ENCODE measurements around the gene ALDH1B1. TPM values are rescaled to one million over a fixed set of nuclear protein-coding genes. Genes with fewer than 3 reads are reported as not detected.

Gene ALDH1B1
- polyA plus RNA-seq, 1 donor (not counting 4 experiments of a cell fraction or from before 2014, with no cell fraction given): 14.4 TPM

DNA sequence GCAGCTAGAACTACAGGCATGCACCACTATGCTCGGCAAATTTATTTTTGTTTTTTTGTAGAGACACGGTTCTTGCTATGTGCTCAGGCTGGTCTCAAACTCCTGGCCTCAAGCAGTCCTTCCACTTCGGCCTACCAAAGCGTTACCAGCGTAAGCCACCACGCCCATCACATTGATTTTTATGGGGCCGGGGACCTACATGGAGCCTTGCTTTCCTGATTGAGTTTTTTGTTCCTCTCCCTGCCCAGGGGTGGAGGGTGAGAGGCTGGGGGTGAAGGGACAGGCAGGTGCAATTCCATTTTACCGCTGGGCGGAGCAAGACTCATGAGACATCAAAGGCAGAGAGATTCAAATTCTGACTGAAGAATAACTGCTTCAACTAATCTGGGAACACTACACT is 1.9 kb downstream of the ALDH1B1 start:
- H3K36me3 ChIP-seq (ENCODE audit: control insufficient read depth in 2 of 2, extremely low read depth in 1 of 2, insufficient read depth in 2 of 2, low read length in 2 of 2): peaks cover 5 to 12% of the 10 kb centered on the region in 2 experiments
- H3K27ac ChIP-seq (ENCODE audit: control insufficient read depth, insufficient read depth, low read length): no peak overlapping the region
- H3K9me1 ChIP-seq (ENCODE audit: control insufficient read depth, extremely low read depth, insufficient read depth, low read length): no peaks in the 10 kb centered on the region
- no peak overlapping the region for H3K4me2 ChIP-seq (ENCODE audit: control insufficient read depth, extremely low read depth, insufficient read depth, low read depth, low read length)
- no peak overlapping the region for H2AFZ ChIP-seq (ENCODE audit: control insufficient read depth, low read length)
- no peaks in the 10 kb centered on the region for H3K9me3 ChIP-seq (ENCODE audit: control insufficient read depth, low read depth, low read length)
- peaks cover 6% of the 10 kb centered on the region for H3K79me2 ChIP-seq (ENCODE audit: control insufficient read depth, insufficient read depth, low read length)
- H3K27me3 ChIP-seq (ENCODE audit: control insufficient read depth, extremely low read depth, insufficient read depth, low read length): peaks cover 7% of the 10 kb centered on the region
- H3K9ac ChIP-seq (ENCODE audit: control insufficient read depth, extremely low read depth, insufficient read depth, low read length): no peak overlapping the region
- FAIRE-seq (no peak), DNase-seq (ENCODE audit: low read depth, low spot score) (no peak)
- H3K4me3 ChIP-seq (ENCODE audit: control insufficient read depth in 2 of 3, extremely low read depth in 1 of 3, insufficient read depth in 2 of 3, low read depth in 1 of 3, low read length in 3 of 3): no peak overlapping the region
- no peaks in the 10 kb centered on the region for H4K20me1 ChIP-seq (ENCODE audit: control insufficient read depth, extremely low read depth, insufficient read depth, low read length)
- TF ChIP-seq CTCF (optimal IDR thresholded peaks at IDR 0.05 in 1 of 3, IDR thresholded peaks at IDR 0.05 in 1 of 3, conservative IDR thresholded peaks at IDR 0.05 in 1 of 3; ENCODE audit: extremely low read depth in 1 of 3, insufficient read depth in 2 of 3, low read length in 3 of 3): no peak
- no peak for TF ChIP-seq EZH2 (IDR thresholded peaks at IDR 0.05; ENCODE audit: low read length)
- H3K4me1 ChIP-seq (ENCODE audit: control insufficient read depth, extremely low read depth, insufficient read depth, low read length): peaks cover 3% of the 10 kb centered on the region
- dilution Hi-C loops (cut with MboI; ENCODE audit: extremely low pct_ligation_motif_present, low sequenced_read_pairs): no loop called here

GRCh38 chr9:38395653-38396370 is 3.3 kb downstream of the ALDH1B1 start:
- Histone ChIP-seq H3K9ac (ENCODE audit: control insufficient read depth, extremely low read depth, insufficient read depth, low read length) (no peak overlapping the region), H2AFZ (ENCODE audit: control insufficient read depth, low read length) (no peak overlapping the region), H3K79me2 (ENCODE audit: control insufficient read depth, insufficient read depth, low read length) (peaks cover 6% of the 10 kb centered on the region), H3K9me3 (ENCODE audit: control insufficient read depth, low read depth, low read length) (no peaks in the 10 kb centered on the region), H3K9me1 (ENCODE audit: control insufficient read depth, extremely low read depth, insufficient read depth, low read length) (no peaks in the 10 kb centered on the region), H3K27ac (ENCODE audit: control insufficient read depth, insufficient read depth, low read length) (no peak overlapping the region), H3K4me1 (ENCODE audit: control insufficient read depth, extremely low read depth, insufficient read depth, low read length) (peaks cover 3% of the 10 kb centered on the region), H3K4me3 (ENCODE audit: control insufficient read depth in 2 of 3, extremely low read depth in 1 of 3, insufficient read depth in 2 of 3, low read depth in 1 of 3, low read length in 3 of 3) (no peak overlapping the region), H3K4me2 (ENCODE audit: control insufficient read depth, extremely low read depth, insufficient read depth, low read depth, low read length) (no peak overlapping the region), H3K27me3 (ENCODE audit: control insufficient read depth, extremely low read depth, insufficient read depth, low read length) (peaks cover 5% of the 10 kb centered on the region), H3K36me3 (ENCODE audit: control insufficient read depth in 2 of 2, extremely low read depth in 1 of 2, insufficient read depth in 2 of 2, low read length in 2 of 2) (peaks cover 5 to 12% of the 10 kb centered on the region in 2 experiments), H4K20me1 (ENCODE audit: control insufficient read depth, extremely low read depth, insufficient read depth, low read length) (no peaks in the 10 kb centered on the region)
- dilution Hi-C loops (cut with MboI; ENCODE audit: extremely low pct_ligation_motif_present, low sequenced_read_pairs): no loop called here
- DNase-seq (ENCODE audit: low read depth, low spot score) (no peak), FAIRE-seq (no peak)
- TF ChIP-seq EZH2 (IDR thresholded peaks at IDR 0.05; ENCODE audit: low read length): no peak
- TF ChIP-seq CTCF (optimal IDR thresholded peaks at IDR 0.05 in 1 of 3, IDR thresholded peaks at IDR 0.05 in 1 of 3, conservative IDR thresholded peaks at IDR 0.05 in 1 of 3; ENCODE audit: extremely low read depth in 1 of 3, insufficient read depth in 2 of 3, low read length in 3 of 3): no peak

Measured in keratinocyte (primary cell).